Kasumi-1 (cell line): ENCODE results near the gene SNCG.
"Not testable (repeated sequence)": the region's sequence is repeated elsewhere in the genome, so short reads cannot be mapped to it uniquely, and the experiment has no call there.

Experiments used
- DNase-seq, 2 experiments: peaks; one replicate each; lab custom pipeline; 2025; lab: John Stamatoyannopoulos, UW

The SNCG gene

GRCh38 chr10:86945361-86946212, 12.8 kb upstream of the SNCG start:
- no peak for DNase-seq

GRCh38 chr10:86946213-86947155, 11.9 kb upstream of the SNCG start:
- no peak for DNase-seq

GRCh38 chr10:86947806-86948205, 10.6 kb upstream of the SNCG start:
- not testable (repeated sequence) for DNase-seq

DNA sequence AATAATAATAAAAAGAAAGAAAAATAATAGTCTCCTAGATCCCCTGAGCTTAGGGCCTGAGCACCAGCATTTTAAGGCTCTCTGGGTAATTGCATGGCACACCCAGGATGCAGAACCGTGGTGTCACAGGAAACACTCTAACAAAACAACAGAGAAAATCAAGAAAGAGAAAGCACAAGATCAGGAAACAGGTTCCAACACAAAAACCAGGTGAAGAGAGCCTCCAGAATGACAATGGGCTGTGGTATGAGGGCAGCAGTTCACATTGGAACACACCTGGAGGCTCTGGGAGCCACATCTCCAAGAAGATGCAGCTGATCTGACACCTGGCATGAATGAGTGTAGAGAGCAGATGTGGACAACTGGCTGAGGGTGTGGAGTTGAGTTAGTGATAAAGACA, 8.1 kb upstream of the SNCG start:
- no peak for DNase-seq

DNA sequence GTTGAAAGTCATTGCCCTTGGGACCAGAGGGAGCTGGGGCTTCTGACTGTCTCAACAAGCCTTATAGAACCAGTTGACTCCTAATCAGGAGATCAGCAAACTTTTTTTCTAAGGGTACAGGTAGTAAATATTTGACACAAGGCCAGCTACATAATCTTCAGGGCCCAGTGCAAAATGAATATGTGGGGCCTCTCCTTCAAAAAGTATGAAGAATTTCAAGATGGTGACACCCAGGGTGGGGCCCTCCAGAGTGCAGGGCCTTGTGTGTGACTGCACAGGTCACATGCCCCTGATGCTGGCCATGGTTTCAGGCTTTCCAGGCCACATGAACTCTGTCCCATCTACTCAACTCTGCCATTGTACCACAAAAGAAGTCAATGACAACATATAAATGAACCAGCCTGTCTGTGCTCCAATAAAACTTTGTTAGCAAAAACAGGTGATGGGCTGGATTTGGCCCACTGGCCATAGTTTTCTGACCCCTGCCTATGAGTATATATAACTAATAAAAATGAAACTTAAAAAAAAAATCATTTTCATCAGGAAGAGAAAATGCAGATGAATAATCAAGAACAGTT, 7.1 kb upstream of the SNCG start:
- DNase-seq, result no peak

GRCh38 chr10:86952106-86952505, 6.3 kb upstream of the SNCG start:
- DNase-seq, result no peak

GRCh38 chr10:86952697-86953096, 5.7 kb upstream of the SNCG start:
- DNase-seq, result not testable (repeated sequence)

- DNase-seq, result no peak
These were observed 4.4 kb upstream of the SNCG start for GRCh38 chr10:86953747-86954680.

DNA sequence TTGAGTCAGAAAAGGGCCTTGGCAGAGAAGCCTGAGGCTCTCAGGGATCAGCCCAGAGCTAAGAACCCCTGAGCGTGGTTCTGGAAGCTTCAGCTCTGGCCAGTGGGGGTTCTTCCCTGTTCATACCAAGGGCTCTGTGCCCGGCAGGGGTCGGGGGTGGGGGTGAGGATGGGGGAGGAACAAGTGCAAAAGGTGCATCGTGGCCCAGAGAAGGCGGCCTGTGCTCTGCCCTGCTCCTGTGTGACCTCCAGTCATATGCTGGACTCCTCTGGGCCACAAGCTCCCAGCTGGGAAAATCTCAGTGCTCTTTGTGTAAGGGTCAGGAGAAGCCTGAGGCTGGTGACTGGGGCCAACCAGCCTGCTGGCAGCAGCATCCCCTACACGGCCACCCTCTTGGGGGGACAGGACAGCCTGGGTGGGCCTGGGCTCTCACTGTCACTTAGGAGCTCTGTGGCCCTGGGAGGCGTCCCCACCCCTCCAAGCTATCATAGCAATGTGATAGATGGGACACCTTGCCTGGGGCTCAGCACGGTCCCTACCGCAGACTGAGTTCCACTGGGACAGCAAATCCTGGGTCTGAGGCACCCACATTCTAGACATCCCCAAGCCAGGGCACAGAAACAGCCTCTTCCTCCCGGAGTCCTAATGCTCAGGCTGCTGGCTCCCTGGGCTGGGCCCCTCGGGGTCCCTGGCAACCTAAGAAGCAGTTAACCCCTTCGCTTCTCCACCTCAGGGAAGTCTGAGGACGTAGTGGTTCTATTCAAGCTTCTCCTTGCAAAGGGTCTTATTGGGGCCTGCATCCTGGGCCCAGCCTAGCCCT, 3.5 kb upstream of the SNCG start:
- no peak for DNase-seq

- peak in 1 of 2 experiments; percentile 22 for DNase-seq
These were observed 2.8 kb upstream of the SNCG start for GRCh38 chr10:86955501-86956194.

DNA sequence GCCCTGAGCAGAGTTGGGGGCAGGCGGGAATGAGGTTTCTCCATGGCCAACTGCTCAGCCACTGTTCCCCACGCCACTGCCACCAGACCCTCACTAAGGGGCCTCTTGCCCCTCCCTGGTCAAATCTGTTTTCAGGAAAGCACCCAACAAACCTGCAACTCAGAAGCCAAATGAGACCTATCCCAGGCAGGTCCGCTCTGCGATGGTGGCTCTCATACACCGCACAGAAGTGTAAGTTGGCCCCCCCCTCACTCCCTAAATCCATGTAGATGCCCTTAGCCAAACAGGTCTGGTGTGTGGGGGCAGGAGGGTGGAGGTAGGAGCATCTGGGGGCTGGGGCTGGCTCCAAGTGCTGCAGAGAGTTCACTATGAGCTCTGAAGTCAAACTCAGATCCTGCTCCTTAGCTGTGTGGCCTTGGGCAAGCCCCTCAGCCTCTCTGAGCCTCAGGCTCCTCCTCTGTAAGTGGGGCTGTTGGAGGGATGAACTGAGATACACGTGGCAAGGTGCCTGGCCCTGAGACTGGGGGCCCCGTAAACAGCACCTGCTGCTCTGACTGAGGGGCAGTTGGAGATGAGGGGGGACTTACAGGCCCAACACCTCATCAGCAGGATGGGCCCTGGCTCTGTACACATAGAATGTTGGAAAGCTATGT, 2.1 kb upstream of the SNCG start:
- DNase-seq, result no peak

DNA sequence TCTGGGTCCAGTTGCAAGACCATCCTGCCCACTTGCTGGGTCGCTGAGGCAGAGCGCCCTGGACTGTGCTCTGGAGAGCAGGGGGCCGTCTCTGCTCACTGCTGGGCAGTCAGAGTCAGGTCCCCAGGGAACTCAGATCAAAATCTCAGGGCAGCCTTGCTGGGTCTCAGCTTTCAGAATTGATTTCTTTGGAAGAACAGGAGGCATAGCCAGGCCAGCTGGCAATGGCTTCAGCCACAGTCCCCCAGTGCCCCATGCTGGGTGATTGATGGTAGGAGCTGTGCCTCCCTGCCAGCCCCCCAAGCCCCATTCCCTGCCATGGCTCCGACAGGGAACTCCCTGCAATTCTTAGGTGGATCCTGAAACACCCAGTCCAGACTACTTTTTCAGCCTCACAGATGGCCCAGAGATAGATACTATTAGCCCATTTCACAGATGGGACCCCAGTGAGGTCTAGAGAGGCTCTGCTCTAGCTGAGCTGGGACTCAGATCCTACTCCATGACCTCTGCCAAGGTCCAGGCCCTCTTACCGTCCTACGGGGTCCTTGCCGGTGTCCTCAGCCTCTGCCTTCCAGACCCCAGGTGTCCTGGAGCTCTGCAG, 1.5 kb upstream of the SNCG start:
- DNase-seq, result no peak

DNA sequence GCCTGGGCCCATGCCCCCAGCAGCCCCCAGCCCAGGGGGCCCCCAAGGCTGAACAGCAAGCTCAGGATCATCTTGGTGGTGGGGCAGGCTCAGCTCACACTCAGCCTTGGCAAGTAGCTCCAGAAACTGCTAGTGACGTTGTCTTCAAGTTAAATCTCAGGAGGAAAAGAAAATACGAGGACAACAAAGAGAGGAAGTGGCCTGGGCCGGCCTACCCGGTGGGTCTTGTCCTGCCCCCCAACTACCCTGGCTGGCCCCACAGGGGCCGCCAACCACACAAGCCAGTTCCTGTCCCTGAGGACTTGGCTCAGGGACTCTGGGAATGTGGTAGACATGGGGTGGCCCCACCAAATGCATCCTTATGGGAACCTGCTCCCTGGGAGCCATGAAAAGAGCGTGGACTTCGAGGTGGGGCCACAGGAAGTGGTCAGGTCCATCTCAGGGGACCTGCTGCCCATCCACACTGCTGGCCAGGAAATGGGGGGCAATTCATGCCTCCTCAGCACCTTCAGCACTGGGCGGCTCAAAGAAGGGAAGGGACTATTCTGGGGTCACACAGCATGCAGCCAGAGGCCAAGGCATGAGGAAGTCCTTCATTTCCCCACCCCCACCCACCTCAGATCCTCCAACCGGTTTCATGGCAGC, 806 bp upstream of the SNCG start, which contains the start of gene MMRN2:
MMRN2 (minus strand) TSS at position 145 of the 645 bp plus-strand sequence; CDS start at position 71, 74 bp downstream.
- DNase-seq, result no peak

GRCh38 chr10:86958901-86959736, 720 bp downstream of the SNCG start:
- DNase-seq, result no peak

- no peak for DNase-seq
These were observed 1.3 kb downstream of the SNCG start for GRCh38 chr10:86959737-86960002.

GRCh38 chr10:86960003-86960862, 1.8 kb downstream of the SNCG start:
- DNase-seq, result peak; percentile 87 to 92
